Stimulated activated CD8-positive, alpha-beta memory T cell treated with anti-CD3 and anti-CD28 coated beads, Interleukin-7, amount 100 ng/mL, for 24 hours (primary cell): ENCODE measurements around the gene KCNN1.
"Not testable (repeated sequence)": the region's sequence is repeated elsewhere in the genome, so short reads cannot be mapped to it uniquely, and the experiment has no call there.

ENCODE experiments used
- DNase-seq: peaks from one replicate; pipeline ENCODE4 v3.0.0-alpha.2; 2020; ENCODE audit warnings: low read depth

The KCNN1 gene

DNA sequence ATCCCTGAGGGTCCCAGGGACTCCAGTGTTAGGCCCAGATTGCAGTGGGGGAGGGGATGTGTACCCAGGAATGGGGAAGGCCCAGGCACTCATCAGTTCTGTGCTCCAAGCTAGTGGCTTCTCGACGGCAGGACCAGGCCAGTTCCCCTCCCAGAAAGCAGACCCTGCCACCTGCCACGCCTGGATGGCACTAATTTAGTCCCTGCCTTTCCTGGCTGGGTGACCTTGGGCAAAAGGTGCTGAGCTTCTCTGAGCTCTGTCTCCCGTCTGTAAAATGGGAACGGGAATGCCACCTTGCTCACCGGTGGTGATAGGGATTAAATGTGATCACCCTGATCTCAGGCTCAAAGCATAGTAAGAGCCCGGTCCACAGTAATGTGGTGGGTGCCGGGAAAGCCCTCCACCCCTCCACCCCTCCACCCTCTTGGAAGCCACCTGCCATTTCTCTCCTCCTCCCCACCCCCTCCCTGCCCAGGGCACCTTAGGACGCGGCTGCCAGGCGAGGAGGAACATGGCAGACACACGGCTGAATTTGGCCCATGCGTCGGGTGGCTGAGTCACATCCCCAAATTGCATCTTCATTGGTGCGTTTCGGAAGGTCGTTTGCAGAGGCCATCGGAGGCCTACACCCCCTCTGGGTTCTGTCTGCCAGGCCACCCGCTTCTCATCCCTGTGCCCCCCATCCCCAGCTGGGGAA lies 2.3 kb downstream of the KCNN1 start:
- no peak for DNase-seq

DNA sequence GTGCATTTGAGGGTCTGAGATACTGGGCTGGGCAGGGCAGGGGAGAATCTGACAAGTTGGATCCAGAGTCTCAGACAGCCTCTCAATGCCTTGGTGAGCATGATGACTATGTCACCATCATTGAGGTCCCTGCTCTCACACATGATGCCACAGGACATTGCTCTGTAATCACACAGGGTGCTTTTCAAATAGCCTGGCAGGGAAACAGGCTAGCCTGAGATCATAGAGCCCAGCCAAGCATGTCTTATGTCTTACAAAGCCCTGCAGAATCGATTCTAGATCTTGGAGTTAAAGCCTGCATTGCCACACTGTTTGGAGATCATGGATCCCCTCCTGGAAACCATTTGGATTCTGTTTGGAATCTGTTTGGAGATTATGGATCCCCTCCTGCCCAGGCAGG lies 5.3 kb downstream of the KCNN1 start:
- no peak for DNase-seq

DNA sequence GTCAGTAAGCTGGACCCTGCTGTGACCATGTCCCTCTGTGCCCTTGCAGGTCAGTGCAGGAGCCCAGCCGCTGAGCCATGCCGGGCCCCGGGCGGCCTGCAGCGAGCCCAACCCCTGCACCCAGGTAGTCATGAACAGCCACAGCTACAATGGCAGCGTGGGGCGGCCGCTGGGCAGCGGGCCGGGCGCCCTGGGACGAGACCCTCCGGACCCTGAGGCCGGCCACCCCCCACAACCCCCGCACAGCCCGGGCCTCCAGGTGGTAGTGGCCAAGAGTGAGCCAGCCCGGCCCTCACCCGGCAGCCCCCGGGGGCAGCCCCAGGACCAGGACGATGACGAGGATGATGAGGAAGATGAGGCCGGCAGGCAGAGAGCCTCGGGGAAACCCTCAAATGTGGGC lies 6.9 kb downstream of the KCNN1 start:
- DNase-seq = no peak

DNA sequence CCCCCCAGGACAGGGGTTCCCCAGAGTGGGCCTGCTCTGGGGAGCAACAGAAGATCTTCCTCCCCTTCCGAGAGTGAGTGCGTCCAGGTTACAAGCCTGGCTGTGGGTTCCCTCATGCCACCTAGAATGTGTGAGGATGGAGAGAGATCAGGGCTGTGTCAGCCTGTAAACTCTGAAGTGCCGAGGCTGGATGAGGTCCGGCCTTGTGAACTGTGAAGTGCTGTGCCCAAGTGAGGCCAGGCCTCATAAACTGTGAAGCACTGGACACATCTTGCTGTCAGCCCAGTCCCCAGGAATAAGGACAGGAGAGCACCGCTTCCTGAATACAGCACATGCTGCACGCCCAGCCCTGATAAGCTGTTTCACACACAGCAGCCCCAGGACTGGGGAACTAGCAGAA lies 7.6 kb downstream of the KCNN1 start:
- no peak for DNase-seq

DNA sequence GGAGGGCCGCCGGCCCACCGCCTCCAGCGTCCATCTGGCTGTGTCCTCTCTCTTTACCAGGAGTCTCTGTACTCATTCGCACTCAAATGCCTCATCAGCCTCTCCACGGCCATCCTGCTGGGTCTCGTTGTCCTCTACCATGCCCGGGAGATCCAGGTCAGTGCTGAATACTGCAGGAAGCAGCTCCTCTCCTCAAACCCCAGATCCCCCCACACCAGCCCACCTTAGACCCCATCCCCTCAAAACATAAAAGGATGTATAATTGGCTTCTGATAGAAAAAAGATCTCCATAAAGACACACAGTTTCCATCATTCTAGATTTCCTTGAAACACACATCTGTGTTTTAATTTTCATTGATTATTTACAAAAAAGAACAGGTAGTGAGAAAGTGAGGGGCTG lies 8.1 kb downstream of the KCNN1 start:
- no peak for DNase-seq

DNA sequence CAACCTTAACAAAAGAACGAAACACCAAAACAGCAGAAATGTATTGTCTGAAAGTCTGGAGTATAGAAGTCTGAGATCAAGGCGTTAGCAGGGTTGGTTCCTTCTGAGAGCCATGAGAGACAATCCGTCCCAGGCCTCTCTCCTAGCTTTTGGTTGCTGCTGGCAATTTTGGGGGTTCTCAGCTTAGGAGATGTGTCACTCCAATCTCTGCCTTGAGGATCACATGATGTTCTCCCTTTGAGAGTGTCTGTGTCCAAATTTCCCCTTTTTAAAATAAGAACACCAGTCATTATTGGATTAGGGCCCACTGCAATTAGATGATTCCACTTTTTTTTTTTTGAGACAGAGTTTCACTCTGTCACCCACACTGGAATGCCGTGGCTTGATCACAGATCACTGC lies 10.1 kb downstream of the KCNN1 start:
- no peak for DNase-seq

DNA sequence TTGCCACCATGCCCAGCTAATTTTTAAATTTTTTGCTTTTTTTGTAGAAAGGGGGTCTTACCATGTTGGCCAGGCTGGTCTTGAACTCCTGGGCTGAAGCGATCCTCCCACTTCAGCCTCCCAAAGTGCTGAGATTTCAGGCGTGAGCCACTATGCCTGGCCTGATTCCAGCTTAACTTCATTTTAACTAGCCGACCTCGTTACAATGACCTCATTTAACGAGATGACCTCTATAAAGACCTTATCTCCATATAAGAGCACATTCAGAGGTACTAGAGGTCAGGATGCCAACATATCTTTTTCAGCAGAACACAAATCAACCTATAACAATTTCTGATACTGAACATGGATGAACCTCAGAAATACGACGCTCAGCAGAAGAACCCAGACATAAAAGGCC lies 10.6 kb downstream of the KCNN1 start:
- DNase-seq = no peak

DNA sequence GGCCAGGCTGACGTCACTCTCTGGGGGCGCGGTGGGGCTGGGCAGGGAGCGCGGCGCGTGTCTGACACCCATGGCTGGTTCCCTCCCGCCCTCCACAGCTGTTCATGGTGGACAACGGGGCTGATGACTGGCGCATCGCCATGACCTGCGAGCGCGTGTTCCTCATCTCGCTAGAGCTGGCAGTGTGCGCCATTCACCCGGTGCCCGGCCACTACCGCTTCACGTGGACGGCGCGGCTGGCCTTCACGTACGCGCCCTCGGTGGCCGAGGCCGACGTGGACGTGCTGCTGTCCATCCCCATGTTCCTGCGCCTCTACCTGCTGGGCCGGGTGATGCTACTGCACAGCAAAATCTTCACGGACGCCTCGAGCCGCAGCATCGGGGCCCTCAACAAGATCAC lies 14.7 kb downstream of the KCNN1 start:
- no peak for DNase-seq

DNA sequence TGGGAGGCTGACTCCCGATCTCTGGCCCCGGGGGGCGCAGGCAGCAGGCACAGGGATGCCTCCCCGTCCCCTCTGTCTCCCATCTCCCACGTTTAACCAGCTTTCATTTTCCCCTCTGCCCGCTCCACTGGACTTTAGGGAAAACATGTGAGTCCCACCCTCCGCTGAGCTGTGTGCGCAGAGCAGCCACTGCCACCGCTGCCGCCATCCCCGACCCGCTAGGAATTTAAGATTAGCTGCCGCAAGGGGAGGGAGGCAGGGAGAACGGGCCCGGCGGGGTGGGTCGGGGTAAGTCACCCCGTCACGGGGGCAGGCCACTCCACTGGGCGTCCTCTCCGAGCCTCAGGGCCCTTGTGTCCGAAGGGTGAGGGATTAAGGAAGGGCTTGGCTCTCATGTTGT lies 15.5 kb downstream of the KCNN1 start:
- DNase-seq = no peak

DNA sequence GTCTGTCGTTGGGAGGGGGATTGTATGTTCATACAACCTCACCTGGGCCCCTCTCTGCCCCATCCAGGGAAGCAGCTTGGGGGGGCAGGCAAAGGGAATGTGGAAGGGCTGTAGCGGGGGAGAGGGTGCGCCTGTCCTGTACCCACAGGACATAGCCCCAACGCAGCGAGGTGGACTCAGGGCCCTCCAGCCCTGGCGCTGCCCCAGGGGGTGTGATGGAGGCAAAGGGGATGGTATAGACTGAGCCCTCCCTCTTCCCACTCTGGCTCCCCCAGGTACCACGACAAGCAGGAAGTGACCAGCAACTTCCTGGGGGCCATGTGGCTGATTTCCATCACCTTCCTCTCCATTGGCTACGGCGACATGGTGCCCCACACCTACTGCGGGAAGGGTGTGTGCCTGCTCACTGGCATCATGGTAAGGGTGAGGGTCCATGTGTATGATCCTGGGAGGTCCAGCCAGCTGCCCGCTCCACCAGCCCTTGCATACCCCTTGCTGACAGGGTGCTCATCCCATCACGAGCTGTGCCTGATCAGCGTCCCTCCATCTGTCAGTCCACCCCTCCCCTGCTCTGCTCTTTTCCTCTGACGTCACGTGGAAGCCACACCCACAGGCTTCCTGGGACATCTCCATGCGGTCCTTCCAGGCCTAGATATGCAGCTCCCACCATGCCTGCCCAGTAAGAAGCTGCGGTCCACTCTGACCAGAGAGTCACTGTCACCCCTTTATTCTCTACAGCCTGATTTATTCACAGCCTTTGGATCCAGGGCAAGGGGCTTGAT lies 18.3 kb downstream of the KCNN1 start:
- DNase-seq = no peak

DNA sequence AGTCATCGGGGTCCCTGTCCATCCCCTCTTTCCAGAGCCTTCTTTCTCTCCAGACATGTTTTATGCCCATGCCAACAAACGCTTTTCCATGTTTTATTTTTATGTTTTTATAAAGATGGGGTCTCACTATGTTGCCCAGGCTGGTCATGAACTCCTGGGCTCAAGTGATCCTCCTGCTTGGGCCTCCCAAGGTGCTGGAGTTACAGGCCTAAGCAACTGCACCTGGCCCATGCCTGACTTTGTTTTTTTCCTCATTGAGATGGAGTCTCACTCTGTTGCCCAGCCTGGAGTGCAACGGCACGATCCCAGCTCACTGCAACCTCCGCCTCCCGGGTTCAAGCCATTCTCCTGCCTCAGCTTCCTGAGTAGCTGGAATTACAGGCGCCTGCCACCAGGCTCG lies 19.7 kb downstream of the KCNN1 start:
- DNase-seq = not testable (repeated sequence)

DNA sequence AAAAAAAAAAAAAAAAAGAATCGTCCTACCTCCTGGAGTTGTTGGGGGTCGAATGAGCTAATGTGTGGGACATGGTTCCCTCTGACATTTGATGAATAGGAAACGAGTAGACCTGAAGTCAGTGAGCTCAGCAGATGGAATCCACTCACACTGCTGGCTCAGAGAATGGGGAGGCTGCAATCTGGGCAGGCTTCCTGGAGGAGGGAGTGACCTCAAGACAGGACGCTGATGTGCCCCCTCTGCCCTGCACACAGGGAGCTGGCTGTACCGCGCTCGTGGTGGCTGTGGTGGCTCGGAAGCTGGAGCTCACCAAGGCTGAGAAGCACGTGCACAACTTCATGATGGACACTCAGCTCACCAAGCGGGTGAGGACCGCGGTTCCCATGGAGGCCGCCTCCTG lies 21.3 kb downstream of the KCNN1 start:
- DNase-seq = no peak

DNA sequence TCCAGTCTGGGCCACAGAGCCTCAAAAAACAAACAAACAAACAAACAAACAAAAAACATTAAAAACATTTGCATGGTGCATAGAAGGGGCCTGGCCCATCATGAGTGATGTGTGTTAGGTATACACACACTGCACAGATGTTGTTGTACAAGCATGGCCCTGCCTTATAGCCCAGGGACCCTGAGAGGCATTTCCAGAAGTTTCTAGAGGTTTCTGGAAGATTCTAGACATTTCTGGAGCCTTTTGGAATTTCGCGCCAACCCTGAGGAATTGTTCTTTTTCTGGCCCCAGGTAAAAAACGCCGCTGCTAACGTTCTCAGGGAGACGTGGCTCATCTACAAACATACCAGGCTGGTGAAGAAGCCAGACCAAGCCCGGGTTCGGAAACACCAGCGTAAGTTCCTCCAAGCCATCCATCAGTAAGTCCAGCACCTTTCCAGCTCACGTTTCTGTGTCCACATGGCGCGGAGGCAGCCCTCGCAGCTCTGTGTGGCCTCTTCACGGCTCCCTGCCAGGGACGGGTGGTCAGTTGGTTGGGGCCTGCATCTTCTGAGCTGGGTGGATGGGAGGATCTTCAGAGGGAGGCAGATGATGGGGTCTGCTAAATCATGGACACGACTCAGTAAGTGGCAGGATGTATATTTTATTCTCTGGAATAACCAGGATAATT lies 22.7 kb downstream of the KCNN1 start:
- DNase-seq = no peak

DNA sequence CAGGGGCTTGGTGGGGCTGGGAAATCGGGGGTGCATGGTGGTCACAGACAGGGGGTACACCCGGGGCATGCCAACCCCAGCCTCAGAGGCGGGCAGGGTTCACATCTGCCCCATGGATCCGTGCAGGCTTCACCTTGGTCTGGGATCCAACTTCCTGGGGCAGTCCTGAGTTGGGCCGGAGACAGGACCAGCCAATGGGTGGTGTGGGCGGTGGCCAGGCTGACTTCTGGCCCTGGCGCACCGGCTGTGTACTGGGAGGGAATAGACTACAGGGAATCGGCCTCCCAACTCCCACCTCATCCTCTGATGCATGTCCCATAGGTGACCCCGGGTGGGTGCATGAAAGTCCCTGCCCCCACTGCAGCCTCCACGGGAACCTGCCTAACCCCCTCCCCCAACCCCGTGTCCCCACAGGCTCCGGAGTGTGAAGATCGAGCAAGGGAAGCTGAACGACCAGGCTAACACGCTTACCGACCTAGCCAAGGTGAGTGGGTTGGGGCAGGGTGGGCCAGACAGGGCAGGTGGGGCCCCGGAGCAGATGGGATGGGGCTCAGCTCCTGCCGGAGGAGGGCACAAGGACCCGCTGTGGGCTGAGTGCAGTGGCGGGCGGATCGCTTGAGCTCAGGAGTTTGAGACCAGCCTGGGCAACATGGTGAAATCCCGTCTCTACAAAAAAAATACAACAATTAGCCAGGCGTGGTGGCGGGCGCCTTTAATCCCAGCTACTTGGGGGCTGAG lies 26.3 kb downstream of the KCNN1 start:
- no peak for DNase-seq

DNA sequence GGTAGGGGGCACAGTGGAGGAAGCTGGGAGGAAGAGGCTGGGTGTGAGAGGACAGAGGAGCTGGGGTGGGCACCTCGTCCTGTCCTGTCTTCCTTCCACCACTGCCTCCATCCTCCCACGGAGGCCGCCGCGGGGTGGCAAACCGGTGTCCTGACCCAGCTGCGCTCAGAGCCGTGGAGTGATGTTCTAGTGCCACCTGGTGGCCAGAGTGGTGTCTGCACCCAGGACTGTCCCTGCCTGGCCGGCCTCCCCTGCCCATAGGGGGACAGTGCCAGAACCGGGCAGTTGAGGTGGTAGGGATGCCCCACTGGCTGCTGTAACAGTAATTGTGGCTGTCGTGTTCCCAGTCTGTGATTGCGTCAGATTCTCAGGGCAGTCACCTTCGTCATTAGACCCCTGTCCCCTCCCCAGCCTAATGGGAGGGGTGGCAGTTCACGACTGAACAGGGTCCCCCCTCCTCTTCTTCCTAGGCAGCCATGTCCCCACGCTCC lies 30.0 kb downstream of the KCNN1 start:
- DNase-seq = peak; percentile 74

DNA sequence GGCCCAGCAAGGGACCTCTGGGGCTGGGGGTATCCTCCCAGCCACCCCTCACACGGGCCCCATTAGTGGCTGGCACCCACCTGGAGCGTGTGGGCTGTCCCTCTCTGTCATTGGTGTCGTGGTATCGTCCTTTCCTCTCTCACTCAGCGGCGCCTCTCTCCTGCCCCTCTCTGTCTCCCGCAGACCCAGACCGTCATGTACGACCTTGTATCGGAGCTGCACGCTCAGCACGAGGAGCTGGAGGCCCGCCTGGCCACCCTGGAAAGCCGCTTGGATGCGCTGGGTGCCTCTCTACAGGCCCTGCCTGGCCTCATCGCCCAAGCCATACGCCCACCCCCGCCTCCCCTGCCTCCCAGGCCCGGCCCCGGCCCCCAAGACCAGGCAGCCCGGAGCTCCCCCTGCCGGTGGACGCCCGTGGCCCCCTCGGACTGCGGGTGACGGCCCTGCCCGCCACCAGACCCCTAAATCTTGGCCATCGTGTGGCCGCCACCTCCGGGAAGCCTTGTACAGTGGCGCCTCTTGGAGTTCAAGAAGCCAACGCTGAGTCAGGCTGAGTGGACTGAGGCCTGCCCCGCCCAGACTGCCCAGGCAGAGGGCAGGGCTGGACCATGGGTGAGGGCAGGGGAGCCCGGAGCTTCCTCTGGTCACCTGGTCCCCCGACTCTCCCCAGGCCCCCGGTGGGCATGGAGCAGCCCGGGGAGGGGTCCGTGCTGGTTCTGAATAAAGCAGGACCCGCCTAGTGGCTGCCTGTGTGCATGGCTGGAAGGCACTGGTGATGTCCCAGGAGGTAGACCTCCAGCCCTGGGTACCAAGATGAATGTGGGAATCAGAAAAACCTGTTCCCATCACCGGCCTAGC lies 31.3 kb downstream of the KCNN1 start:
- DNase-seq = no peak

DNA sequence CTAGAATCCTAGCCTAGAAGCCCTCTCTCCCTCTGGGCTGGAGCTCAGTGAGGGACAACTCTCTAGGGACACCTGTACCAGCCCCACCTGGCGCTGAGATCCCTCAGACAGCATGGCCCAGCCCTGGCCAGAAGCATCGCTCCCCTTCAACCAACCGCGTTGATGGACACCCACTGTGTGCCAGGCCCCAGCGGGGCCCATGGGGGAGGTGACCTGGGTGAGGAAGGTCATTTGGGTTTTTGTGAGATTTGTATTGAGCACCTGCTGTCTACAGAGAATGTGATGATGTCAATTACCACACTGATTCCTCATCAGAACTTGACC lies 31.9 kb downstream of the KCNN1 start:
- DNase-seq = no peak

DNA sequence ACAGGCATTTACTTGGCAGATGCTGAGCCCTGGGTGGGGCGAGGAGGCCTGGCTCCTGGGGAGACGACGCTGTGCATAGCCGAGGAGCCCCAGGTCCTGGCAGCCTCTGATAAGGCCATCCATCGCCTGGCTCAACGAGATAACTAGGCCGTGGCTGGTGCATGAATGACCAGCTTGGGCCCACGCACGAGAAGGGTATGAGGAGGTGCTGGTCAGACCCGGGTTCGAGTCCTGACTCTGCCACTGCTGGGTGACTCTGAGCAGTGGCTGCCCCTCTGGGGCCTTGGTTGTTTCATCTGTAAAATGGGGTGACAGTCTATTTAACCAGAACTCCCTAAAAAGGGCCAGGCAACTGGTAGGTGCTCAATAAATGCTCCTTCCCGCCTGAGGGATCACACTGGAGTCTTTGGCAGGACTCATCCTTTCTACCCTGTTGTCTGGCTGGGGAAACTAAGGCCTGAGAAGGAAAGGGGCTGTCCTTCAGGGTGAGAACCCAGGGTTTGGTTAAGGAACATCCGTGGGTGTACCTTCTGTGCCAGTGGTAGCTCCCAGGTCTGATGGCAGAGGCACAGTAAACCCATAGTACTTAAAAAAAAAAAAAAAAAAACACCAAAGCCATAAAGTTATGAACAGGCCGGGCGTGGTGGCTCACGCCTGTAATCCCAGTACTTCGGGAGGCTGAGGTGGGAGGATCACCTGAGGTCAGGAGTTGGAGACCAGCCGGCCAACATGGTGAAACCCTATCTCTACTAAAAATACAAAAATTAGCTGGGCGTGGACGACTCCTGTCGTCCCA lies 33.0 kb downstream of the KCNN1 start:
- DNase-seq = no peak

DNA sequence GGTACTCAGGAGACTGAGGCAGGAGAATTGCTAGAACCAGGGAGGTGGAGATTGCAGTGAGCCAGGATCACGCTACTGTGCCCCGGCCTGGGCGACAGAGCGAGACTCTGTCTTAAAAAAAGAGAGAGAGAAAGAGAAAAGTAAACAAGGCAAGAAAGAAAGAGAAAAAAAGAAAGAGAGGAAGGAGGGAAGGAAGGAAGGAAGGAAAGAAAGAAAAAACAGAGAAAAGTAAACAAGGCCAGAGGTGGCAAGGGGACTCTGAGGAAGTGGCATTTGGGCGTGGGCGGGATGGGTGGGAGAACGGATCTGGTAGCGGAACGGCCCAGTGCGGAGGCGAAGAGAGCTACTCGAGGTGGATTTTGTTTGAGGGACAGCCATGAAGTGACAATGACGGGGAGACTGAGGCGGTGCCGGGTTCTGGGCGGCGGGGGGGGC lies 33.6 kb downstream of the KCNN1 start:
- DNase-seq = no peak

DNA sequence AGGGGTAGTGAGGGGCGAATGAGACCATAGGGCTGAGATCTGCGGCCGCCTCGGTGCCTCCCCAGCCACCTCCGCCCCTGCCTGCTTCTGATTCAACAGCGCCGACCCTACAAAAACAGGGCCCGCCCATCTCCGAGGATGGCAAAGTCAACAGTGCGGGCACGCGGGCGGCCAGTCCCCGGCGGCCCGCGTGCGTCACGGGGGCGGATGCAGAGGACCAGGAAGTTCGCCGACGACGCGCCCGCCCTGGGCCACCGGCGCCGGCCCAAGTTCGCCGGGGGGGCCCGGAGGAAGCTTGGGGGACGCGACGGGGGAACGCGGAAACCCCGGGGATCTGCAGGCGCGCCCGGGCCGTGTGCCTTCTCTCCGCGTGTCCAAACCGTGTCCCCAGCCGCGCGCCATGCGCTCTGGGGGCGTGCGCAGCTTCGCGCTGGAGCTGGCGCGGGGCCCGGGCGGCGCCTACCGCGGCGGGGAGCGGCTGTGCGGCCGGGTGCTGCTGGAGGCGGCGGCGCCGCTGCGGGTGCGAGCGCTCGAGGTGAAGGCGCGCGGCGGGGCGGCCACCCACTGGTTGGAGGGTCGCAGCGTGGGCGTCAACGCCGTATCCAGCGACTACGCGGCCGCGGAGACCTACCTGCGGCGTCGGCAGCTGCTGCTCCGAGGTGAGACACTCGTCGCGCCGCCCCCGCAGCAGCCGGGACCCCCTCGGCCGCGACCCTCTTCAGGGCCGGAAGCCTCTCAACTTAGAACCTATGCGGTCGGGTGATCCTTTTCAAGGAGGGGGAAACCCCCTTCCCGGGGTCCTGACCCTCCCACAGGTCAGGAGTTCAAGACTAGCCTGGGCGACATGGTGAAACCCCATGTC lies 34.2 kb downstream of the KCNN1 start:
- peak; percentile 73 for DNase-seq
